Measurements from ENCODE around the gene LRRTM4. TPM values are rescaled to one million over a fixed set of nuclear protein-coding genes. Genes with fewer than 3 reads are reported as not detected.

LRRTM4 gene
- total and polyA plus RNA-seq, 4 donors: 0.52 to 2.7 TPM; not detected in 2

DNA sequence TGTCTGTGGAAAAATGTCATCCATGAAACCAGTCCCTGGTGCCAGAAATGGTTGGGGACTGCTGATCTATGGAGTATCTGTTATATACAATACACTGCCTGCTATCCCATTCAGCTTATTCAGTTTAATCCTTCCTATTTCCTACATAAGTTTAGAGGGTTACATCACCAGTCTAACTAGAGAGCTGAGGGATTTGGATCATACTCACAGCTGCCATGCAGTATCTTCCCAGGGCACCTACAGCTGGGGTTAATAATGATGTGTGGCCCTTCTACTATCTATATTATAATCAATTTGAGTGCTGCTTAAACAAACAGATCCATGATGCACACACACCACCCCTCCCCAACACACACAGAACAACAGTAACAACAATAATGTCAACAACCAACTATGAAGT is 524.0 kb downstream of the LRRTM4 start:
- Histone ChIP-seq H3K27ac (ENCODE audit: low read depth in 1 of 2, low read length in 2 of 2) (no peak overlapping the region), H3K9me3 (ENCODE audit: control insufficient read depth, low read length) (no peaks in the 10 kb centered on the region), H3K36me3 (ENCODE audit: control insufficient read depth in 1 of 2, insufficient read depth in 2 of 2, low read length in 1 of 2) (no peaks in the 10 kb centered on the region), H3K4me3 (ENCODE audit: low read length in 2 of 2) (no peak overlapping the region), H3K27me3 (ENCODE audit: control insufficient read depth in 1 of 2, insufficient read depth in 2 of 2, low read length in 1 of 2) (no peaks in the 10 kb centered on the region), H3K4me1 (ENCODE audit: control insufficient read depth in 1 of 2, insufficient read depth in 2 of 2, low read length in 2 of 2) (no peaks in the 10 kb centered on the region)
- no peak for DNase-seq
- intact Hi-C loops (cut with DNase I): no loop called here
- ATAC-seq (ENCODE audit: low FRiP score): no peak

DNA sequence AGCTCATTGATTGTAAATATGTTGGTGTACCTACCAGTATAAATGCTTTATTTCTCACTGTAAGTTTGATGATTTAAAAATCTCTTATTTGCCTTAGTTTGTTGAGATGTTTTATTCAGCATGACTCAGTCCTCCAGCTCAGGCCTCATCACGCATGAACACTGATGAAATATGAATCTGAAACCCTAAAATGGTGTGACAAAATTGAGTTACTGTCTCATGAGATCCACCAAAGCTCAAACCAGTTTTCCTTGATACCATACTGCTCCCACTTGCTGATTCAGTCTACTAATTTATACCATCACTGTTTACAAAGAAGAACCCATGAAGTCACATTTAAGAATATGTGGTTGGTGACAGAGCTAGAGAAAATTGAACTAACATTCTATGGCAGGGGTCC is 524.9 kb downstream of the LRRTM4 start:
- Histone ChIP-seq H3K9me3 (ENCODE audit: control insufficient read depth, low read length) (no peaks in the 10 kb centered on the region), H3K4me3 (ENCODE audit: low read length in 2 of 2) (no peak overlapping the region), H3K27ac (ENCODE audit: low read depth in 1 of 2, low read length in 2 of 2) (no peak overlapping the region), H3K27me3 (ENCODE audit: control insufficient read depth in 1 of 2, insufficient read depth in 2 of 2, low read length in 1 of 2) (no peaks in the 10 kb centered on the region), H3K36me3 (ENCODE audit: control insufficient read depth in 1 of 2, insufficient read depth in 2 of 2, low read length in 1 of 2) (no peaks in the 10 kb centered on the region), H3K4me1 (ENCODE audit: control insufficient read depth in 1 of 2, insufficient read depth in 2 of 2, low read length in 2 of 2) (no peaks in the 10 kb centered on the region)
- ATAC-seq (ENCODE audit: low FRiP score) (no peak), DNase-seq (no peak)
- 86 to 94% methylated on average over 1 of the region's 1 CpG for WGBS, 2 donors
- intact Hi-C loops (cut with DNase I): no loop called here

DNA sequence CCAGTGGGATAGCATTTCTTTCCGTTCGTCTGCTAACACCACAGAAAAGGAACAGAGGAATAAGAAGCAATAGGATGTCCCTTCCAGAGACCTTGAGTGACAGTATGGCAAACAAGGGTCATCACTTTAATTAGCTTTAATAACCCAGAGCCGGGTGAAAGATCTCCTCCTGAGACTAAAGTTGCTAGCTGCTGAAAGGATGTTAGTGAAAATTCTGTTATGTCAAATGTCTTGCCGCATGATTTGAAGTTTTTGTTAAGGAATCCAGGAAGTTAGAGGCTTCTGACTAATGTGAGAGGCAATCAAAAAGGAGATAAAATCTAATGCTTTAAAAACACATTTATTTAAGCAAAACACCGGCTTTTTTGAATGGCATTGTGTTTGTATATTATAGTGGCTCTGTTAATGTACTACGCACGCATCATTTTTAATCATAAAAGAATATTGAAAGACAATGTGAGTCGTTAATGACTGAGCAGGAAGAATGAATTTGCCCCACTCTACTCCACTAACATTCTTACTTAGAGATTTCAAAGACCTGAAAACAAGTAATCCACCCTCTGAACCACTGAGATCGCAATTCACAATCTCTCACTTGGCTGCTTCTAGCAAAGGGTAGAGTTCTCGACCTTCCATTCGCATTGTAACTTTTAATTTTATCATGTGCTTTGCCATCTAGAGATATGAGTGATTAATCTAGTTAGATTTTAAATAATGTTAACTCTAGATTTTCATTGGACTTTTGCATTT is 536.6 kb downstream of the LRRTM4 start:
- Histone ChIP-seq H3K36me3 (ENCODE audit: control insufficient read depth in 1 of 2, insufficient read depth in 2 of 2, low read length in 1 of 2) (no peaks in the 10 kb centered on the region), H3K27me3 (ENCODE audit: control insufficient read depth in 1 of 2, insufficient read depth in 2 of 2, low read length in 1 of 2) (no peaks in the 10 kb centered on the region), H3K4me1 (ENCODE audit: control insufficient read depth in 1 of 2, insufficient read depth in 2 of 2, low read length in 2 of 2) (no peaks in the 10 kb centered on the region), H3K27ac (ENCODE audit: low read depth in 1 of 2, low read length in 2 of 2) (no peak overlapping the region), H3K4me3 (ENCODE audit: low read length in 2 of 2) (no peak overlapping the region), H3K9me3 (ENCODE audit: control insufficient read depth, low read length) (no peaks in the 10 kb centered on the region)
- WGBS, 2 donors: 38 to 43% methylated on average over 11 of the region's 11 CpGs
- ATAC-seq (ENCODE audit: low FRiP score) (no peak), DNase-seq (no peak)
- intact Hi-C loops (cut with DNase I): no loop called here

DNA sequence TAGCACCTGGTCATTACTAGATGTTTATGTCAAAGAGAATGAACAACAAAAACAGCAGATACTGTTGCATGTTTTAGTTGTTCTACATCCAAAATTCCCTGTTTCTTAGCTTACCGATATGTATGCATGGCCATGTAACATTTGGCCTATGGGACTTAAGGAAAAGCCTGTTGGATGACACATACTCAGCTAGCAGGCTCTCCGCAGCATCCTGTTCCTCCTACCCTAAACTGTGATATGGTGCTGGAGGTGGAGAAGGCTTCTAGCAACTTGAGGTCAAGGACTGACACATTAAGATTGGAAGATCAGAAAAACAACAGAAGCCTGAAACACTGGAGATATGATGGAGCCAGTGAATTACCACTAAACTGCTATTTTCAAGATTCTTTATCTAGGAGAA is 537.8 kb downstream of the LRRTM4 start:
- WGBS, 2 donors: 90 to 94% methylated on average over 2 of the region's 2 CpGs
- intact Hi-C loops (cut with DNase I): no loop called here
- ATAC-seq (ENCODE audit: low FRiP score) (no peak), DNase-seq (no peak)
- no peak overlapping the region for H3K27ac ChIP-seq (ENCODE audit: low read depth in 1 of 2, low read length in 2 of 2)
- no peaks in the 10 kb centered on the region for H3K27me3 ChIP-seq (ENCODE audit: control insufficient read depth in 1 of 2, insufficient read depth in 2 of 2, low read length in 1 of 2)
- no peaks in the 10 kb centered on the region for H3K9me3 ChIP-seq (ENCODE audit: control insufficient read depth, low read length)
- H3K36me3 ChIP-seq (ENCODE audit: control insufficient read depth in 1 of 2, insufficient read depth in 2 of 2, low read length in 1 of 2): no peaks in the 10 kb centered on the region
- no peaks in the 10 kb centered on the region for H3K4me1 ChIP-seq (ENCODE audit: control insufficient read depth in 1 of 2, insufficient read depth in 2 of 2, low read length in 2 of 2)
- no peak overlapping the region for H3K4me3 ChIP-seq (ENCODE audit: low read length in 2 of 2)

DNA sequence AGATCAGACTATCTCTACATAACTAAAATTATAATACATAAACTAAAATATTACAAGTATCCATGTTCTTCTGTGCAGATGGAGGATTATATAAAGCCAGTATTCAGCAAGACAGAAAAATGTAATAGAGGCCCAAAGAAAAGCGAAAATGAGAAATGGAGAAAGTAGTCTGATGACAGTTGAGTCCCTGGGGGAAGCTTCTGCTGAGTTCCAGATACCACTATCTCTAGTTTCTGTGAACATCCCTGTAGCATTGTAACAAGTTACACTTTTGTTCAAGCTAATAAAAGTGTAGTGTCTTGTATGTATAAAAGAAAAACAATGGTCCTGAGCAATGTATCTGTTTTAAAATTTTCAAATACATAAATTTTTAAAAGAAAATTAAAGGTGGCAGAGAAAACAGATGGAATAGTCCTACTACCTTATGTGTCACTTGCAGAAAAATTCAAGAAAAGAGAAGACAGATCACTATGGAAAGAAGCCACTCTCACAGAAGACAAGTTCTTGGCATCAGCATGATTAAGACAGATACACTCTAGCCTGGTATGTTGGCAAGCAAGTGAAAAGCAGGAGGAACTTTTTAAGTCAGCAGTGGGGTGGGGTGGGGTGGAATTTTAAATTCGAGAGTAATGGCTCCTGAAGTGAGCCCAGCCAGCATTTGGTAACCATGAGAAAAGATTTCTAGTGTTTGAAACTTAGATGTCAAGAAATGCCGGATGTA is 541.9 kb downstream of the LRRTM4 start:
- no peak for ATAC-seq (ENCODE audit: low FRiP score)
- DNase-seq: no peak
- H3K36me3 ChIP-seq (ENCODE audit: control insufficient read depth in 1 of 2, insufficient read depth in 2 of 2, low read length in 1 of 2): no peaks in the 10 kb centered on the region
- no peaks in the 10 kb centered on the region for H3K9me3 ChIP-seq (ENCODE audit: control insufficient read depth, low read length)
- intact Hi-C loops (cut with DNase I): no loop called here
- H3K4me1 ChIP-seq (ENCODE audit: control insufficient read depth in 1 of 2, insufficient read depth in 2 of 2, low read length in 2 of 2): no peaks in the 10 kb centered on the region
- WGBS, 2 donors: 53 to 58% methylated on average over 3 of the region's 3 CpGs
- H3K27me3 ChIP-seq (ENCODE audit: control insufficient read depth in 1 of 2, insufficient read depth in 2 of 2, low read length in 1 of 2): no peaks in the 10 kb centered on the region
- no peak overlapping the region for H3K4me3 ChIP-seq (ENCODE audit: low read length in 2 of 2)
- H3K27ac ChIP-seq (ENCODE audit: low read depth in 1 of 2, low read length in 2 of 2): no peak overlapping the region

DNA sequence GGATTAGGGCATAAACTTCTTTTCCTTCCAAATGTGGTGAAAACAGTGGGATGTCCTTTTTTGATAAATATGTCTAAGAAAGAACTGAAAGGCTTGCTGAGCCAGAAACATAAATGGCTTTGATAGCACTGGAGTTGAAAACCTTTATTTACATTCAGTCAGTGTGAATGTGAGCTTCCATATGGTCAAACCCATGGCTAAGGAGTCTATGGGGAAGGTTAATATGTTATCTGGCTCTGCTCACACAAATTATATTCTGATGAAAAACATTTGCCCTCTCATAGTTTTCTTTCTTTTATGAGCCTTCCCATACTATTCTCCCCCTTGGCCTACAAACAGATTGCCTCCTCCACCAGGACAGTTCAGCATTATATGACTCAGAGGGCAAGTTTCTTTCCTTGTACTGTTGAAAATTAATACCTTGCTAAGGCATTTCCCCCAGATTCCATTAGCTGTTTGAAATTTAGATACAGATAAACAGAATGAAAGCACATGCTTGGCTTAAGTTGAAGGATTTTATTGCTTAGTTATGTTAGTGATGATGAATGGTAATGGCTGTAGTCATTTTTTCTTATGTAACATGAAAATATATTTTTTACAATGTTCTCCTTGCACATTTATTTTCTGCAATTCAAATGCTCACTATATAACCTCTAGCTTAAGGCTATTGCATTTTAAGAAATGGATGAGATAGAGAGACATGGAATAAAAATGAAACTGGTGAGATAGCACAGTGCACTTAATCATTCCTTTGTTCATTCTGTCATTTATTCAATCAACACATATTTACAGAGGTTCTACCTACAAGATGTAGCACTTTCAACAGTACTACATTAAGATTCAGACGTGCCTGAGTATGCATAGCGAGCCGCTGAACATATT is 544.1 kb downstream of the LRRTM4 start:
- no peak for DNase-seq
- intact Hi-C loops (cut with DNase I): no loop called here
- no peak for ATAC-seq (ENCODE audit: low FRiP score)
- 79 to 83% methylated on average over 3 of the region's 3 CpGs for WGBS, 2 donors
- Histone ChIP-seq H3K4me1 (ENCODE audit: control insufficient read depth in 1 of 2, insufficient read depth in 2 of 2, low read length in 2 of 2) (no peaks in the 10 kb centered on the region), H3K9me3 (ENCODE audit: control insufficient read depth, low read length) (no peaks in the 10 kb centered on the region), H3K27me3 (ENCODE audit: control insufficient read depth in 1 of 2, insufficient read depth in 2 of 2, low read length in 1 of 2) (no peaks in the 10 kb centered on the region), H3K36me3 (ENCODE audit: control insufficient read depth in 1 of 2, insufficient read depth in 2 of 2, low read length in 1 of 2) (no peaks in the 10 kb centered on the region), H3K27ac (ENCODE audit: low read depth in 1 of 2, low read length in 2 of 2) (no peak overlapping the region), H3K4me3 (ENCODE audit: low read length in 2 of 2) (no peak overlapping the region)

DNA sequence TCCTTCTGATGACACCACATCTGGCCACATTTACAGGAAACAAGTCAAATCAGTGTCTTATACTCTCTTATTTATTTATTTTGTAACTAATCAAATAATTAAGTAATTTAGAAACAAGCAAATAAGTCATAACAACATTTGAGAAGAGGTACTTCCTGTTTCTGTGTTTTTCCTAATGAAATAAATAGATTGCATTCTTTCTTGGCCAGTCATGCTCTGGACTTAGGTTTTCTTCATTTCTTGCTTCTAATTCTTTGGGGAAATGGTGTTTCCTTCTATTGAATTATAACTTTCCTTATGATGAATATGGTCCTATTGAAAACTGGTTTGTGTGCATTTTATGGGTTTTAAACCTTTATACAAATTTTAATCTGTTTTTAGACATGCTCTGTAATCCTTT is 546.4 kb downstream of the LRRTM4 start:
- no peak for DNase-seq
- intact Hi-C loops (cut with DNase I): no loop called here

DNA sequence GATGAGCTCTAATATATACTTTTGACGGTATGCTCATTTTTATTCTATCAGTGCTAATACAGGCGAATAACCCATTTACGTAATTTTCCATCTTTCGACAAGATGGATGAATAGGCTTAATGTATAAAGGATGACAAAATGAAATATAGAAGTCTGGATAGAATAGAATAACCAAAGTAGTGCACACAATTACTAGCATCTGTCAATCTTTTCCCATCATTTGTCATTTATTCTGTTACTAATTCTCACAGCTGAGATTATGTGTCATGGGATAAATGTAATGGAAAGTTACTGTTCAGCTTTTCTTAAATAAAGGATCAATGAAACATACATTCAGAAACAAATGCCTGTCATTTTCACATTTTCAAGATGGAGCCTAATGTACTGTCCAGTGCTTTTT is 548.6 kb downstream of the LRRTM4 start:
- H3K27me3 ChIP-seq (ENCODE audit: control insufficient read depth in 1 of 2, insufficient read depth in 2 of 2, low read length in 1 of 2): no peaks in the 10 kb centered on the region
- ATAC-seq (ENCODE audit: low FRiP score) (no peak), DNase-seq (no peak)
- H3K9me3 ChIP-seq (ENCODE audit: control insufficient read depth, low read length): no peaks in the 10 kb centered on the region
- no peaks in the 10 kb centered on the region for H3K4me1 ChIP-seq (ENCODE audit: control insufficient read depth in 1 of 2, insufficient read depth in 2 of 2, low read length in 2 of 2)
- no peaks in the 10 kb centered on the region for H3K36me3 ChIP-seq (ENCODE audit: control insufficient read depth in 1 of 2, insufficient read depth in 2 of 2, low read length in 1 of 2)
- intact Hi-C loops (cut with DNase I): no loop called here
- H3K27ac ChIP-seq (ENCODE audit: low read depth in 1 of 2, low read length in 2 of 2): no peak overlapping the region
- H3K4me3 ChIP-seq (ENCODE audit: low read length in 2 of 2): no peak overlapping the region
- WGBS, 2 donors: 96% methylated on average over 4 of the region's 4 CpGs

More for the DNA sequence above, 546.4 kb downstream of the LRRTM4 start:
- Histone ChIP-seq H3K9me3 (ENCODE audit: control insufficient read depth, low read length) (no peaks in the 10 kb centered on the region), H3K27ac (ENCODE audit: low read depth in 1 of 2, low read length in 2 of 2) (no peak overlapping the region), H3K4me1 (ENCODE audit: control insufficient read depth in 1 of 2, insufficient read depth in 2 of 2, low read length in 2 of 2) (no peaks in the 10 kb centered on the region), H3K27me3 (ENCODE audit: control insufficient read depth in 1 of 2, insufficient read depth in 2 of 2, low read length in 1 of 2) (no peaks in the 10 kb centered on the region), H3K4me3 (ENCODE audit: low read length in 2 of 2) (no peak overlapping the region), H3K36me3 (ENCODE audit: control insufficient read depth in 1 of 2, insufficient read depth in 2 of 2, low read length in 1 of 2) (no peaks in the 10 kb centered on the region)
- no peak for ATAC-seq (ENCODE audit: low FRiP score)

Measured in aorta (tissue), 5 donors.